Peyer's patch (tissue), 4 donors: ENCODE data around the gene TSPAN17.

ENCODE experiments used
- CTCF ChIP-seq, 6 experiments: fragments of 450-650 bp in 4 of 6; fragments of 200-600 bp in 2 of 6; sonication (generic) in 1 of 6; IDR thresholded peaks; one replicate each; pipeline ENCODE4 v1.5.1; 2017 to 2019; ENCODE audit warnings: antibody characterized with exemption in 6 of 6, mild to moderate bottlenecking in 3 of 6, moderate library complexity in 1 of 6
- POLR2A ChIP-seq, 2 donors: fragments of 450-650 bp; IDR thresholded peaks; one replicate each; pipeline ENCODE4 v1.5.1; 2017; ENCODE audit warnings: antibody characterized with exemption in 2 of 2, mild to moderate bottlenecking in 2 of 2, moderate library complexity in 2 of 2

- no peak for TF ChIP-seq CTCF (IDR thresholded peaks at IDR 0.05)
- no peak for TF ChIP-seq POLR2A (IDR thresholded peaks at IDR 0.05)
These were observed 18.2 kb downstream of the TSPAN17 start for GRCh38 chr5:176665517-176665916.
